GM18502 (cell line): Measurements from ENCODE around the gene YAP1.

Source experiments
- ATAC-seq: cut with Tn5 transposase; IDR thresholded peaks from one replicate; pipeline ENCODE4 v1.9.1; 2021; ENCODE audit warnings: mild to moderate bottlenecking; ENCODE audit not compliant: unreplicated experiment, poor library complexity

YAP1 gene

GRCh38 chr11:102116453-102117205 lies 6.4 kb downstream of the YAP1 start:
- ATAC-seq, result no peak

- ATAC-seq, result no peak
Observed at GRCh38 chr11:102117472-102118113, 7.3 kb downstream of the YAP1 start.

DNA sequence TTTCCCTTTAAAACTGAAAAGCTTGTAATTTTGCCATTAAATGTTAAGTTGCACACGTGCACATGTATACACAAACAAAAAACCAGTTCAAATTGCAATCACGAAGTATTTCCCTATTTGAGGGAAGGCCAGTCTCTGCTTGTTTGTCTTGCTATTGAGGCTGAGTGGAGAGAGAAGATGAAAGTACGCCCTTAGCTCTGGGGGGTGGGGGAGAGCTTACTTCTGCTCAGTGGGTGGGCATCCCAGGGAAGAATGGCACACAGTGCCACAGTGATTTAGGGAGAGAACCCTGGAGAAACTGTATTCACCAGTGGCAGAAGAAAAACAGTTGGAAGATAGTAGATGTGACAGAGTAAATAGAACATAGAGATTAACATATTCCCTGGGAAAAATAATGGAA lies 8.7 kb downstream of the YAP1 start:
- no peak for ATAC-seq

- ATAC-seq, result no peak
Observed at GRCh38 chr11:102119997-102120396, 9.8 kb downstream of the YAP1 start.

- ATAC-seq, result no peak
Observed at GRCh38 chr11:102120437-102120973, 10.3 kb downstream of the YAP1 start.

DNA sequence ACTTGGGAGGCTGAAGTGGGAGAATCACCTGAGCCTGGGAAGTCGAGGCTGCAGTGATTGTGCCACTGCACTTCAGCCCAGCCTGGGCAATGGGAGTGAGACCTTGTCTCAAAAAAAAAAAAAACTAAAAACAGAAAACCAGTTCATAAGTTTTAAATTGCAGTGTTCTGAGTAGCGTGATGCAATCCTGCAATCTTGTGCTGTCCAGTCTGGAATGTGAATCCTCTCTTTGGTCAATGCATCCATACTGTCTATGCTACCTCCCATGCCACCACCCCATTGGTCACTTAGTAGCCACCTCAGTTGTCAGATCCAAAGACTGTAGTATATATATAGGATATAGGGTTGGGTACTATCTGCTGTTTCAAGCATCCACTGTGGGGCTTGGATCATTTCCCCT lies 11.1 kb downstream of the YAP1 start:
- no peak for ATAC-seq

DNA sequence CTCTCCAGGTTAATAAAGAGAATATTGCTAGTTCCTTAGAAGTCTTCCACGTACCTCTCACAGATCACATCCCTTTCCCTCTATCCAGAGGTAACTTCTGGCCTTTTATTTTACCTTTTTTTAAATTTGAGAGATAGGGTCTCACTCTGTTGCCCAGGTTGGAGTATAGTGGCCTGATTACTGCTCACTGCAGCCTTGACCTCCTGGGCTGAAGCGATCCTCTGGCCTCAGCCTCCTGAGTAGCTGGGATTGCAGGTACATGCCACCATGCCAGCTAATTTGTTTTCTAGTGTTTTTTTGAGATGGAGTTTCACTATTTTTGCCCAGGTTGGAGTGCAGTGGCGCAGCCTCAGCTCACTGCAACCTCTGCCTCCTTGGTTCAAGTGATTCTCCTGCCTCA lies 24.4 kb downstream of the YAP1 start:
- ATAC-seq, result no peak

DNA sequence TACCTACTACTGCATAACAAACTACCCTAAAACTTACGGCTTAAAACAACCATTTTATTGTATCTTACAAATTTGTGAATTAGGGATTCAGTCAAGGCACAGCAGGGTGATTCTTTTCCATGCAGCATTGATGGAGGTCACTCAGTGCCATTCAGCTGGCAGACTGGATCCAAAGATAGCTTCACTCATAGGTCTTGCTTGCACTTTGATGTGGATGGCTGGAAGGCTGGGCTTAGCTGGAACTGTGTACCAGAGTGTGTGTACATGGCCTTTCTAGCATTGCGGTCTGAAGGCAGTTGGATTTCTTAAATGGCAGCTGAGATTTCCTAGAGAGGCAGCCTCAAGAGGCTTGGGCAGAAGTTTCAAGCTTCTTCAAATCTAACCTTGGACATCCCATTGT lies 25.0 kb downstream of the YAP1 start:
- ATAC-seq, result no peak

GRCh38 chr11:102138223-102138622 lies 28.0 kb downstream of the YAP1 start:
- ATAC-seq, result no peak

GRCh38 chr11:102138670-102139069 lies 28.4 kb downstream of the YAP1 start:
- no peak for ATAC-seq

GRCh38 chr11:102139081-102139498 lies 28.8 kb downstream of the YAP1 start:
- no peak for ATAC-seq

DNA sequence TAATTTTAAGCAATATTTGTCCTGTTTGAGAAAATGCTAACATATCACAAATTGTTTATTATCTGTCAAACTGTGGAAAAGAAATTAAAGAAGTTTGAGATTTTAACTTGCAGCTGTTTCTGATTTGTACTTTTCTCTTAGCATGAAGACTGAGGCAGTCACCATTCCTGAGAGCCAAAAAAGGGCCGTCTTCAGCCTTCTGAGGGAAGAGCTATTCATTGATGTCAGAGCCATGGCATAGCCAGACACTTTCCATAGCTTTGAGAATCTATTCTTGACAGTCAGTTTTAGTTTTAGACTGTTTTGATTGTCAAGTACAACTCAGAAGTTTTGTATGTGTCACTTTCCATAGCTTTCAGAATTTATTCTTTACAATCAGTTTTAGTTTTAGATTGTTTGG lies 32.1 kb downstream of the YAP1 start:
- ATAC-seq, result no peak

GRCh38 chr11:102143867-102144266 lies 33.6 kb downstream of the YAP1 start:
- no peak for ATAC-seq

GRCh38 chr11:102144357-102145355 lies 34.4 kb downstream of the YAP1 start:
- ATAC-seq, result no peak

DNA sequence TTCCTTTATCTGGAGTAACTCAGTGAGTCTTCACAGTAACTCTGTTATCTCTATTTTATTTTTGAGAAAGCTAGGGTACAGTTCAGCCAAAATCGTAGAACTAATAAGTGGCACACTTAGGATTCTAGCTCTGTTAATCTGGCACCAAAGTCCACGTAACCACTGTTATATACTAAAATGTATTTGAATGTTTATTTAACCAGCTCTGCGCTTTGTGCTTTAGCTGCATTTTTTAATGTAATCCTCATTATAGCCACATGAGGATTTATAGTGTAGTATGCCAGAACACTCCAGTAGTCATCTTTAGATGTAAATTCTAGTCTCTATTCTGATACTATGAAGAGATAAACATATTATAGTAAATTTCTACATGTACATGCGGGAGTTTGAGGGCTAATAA lies 36.8 kb downstream of the YAP1 start:
- ATAC-seq, result no peak

- ATAC-seq, result no peak
Observed at GRCh38 chr11:102147632-102148031, 37.4 kb downstream of the YAP1 start.

GRCh38 chr11:102148059-102148458 lies 37.8 kb downstream of the YAP1 start:
- no peak for ATAC-seq

- ATAC-seq, result no peak
Observed at GRCh38 chr11:102151784-102152525, 41.7 kb downstream of the YAP1 start.

GRCh38 chr11:102153082-102153481 lies 42.8 kb downstream of the YAP1 start:
- ATAC-seq, result no peak

DNA sequence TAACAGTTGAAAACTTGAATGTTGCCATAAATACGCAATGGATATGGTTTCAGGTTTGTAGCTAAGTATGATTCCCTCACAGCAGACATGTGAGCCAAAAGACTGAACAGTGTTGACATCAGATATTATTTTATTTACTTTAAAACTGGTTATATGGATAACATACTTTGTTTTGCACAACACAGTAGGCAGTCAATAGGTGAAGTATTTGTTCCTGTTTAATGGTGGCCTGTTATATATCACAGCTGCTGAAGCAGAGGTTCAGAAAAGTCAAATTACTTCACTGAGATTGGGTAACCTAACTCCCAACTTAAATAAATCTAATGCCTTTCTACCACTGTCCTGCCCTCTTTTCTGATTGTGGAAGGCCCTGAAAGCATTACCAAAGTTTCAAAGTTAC lies 44.6 kb downstream of the YAP1 start:
- ATAC-seq, result no peak
